GM18502 (cell line): ENCODE data around the gene CD8B.

ENCODE experiments used
- ATAC-seq: cut with Tn5 transposase; IDR thresholded peaks from one replicate; pipeline ENCODE4 v1.9.1; 2021; ENCODE audit warnings: mild to moderate bottlenecking; ENCODE audit not compliant: unreplicated experiment, poor library complexity

Gene CD8B

GRCh38 chr2:86807133-86807467 is 54.6 kb downstream of the CD8B start:
- no peak for ATAC-seq

- no peak for ATAC-seq
These were observed 55.4 kb downstream of the CD8B start for GRCh38 chr2:86806059-86806857.

- ATAC-seq: no peak
These were observed 60.7 kb downstream of the CD8B start for GRCh38 chr2:86800856-86801567.

GRCh38 chr2:86794861-86795260 is 66.8 kb downstream of the CD8B start:
- ATAC-seq: no peak

GRCh38 chr2:86793752-86794151 is 67.9 kb downstream of the CD8B start:
- ATAC-seq: no peak

GRCh38 chr2:86791573-86791972 is 70.1 kb downstream of the CD8B start:
- no peak for ATAC-seq

GRCh38 chr2:86790676-86791572 is 70.8 kb downstream of the CD8B start, which contains the start of gene CD8A:
Gene CD8A (minus strand): TSS chr2:86790913. CDS start chr2:86790825, 88 bp downstream.
- no peak for ATAC-seq

GRCh38 chr2:86790134-86790675 is 71.5 kb downstream of the CD8B start:
- no peak for ATAC-seq

GRCh38 chr2:86789687-86790133 is 72.0 kb downstream of the CD8B start:
- ATAC-seq: no peak

- ATAC-seq: no peak
These were observed 72.6 kb downstream of the CD8B start for GRCh38 chr2:86788881-86789686.

- no peak for ATAC-seq
These were observed 73.5 kb downstream of the CD8B start for GRCh38 chr2:86788165-86788564.

- ATAC-seq: no peak
These were observed 74.0 kb downstream of the CD8B start for GRCh38 chr2:86787736-86788135.

GRCh38 chr2:86786001-86786536 is 75.6 kb downstream of the CD8B start:
- ATAC-seq: no peak

- no peak for ATAC-seq
These were observed 76.2 kb downstream of the CD8B start for GRCh38 chr2:86785456-86785855.

GRCh38 chr2:86783615-86784339 is 77.9 kb downstream of the CD8B start:
- peak; percentile 93 for ATAC-seq

GRCh38 chr2:86782748-86783147 is 78.9 kb downstream of the CD8B start:
- no peak for ATAC-seq

- no peak for ATAC-seq
These were observed 80.3 kb downstream of the CD8B start for GRCh38 chr2:86781363-86781762.

- no peak for ATAC-seq
These were observed 81.7 kb downstream of the CD8B start for GRCh38 chr2:86779971-86780370.

- no peak for ATAC-seq
These were observed 82.7 kb downstream of the CD8B start for GRCh38 chr2:86778957-86779356.
